Medulla oblongata (tissue), 1 donor: ENCODE data around the gene HOXD11.

Experiments
- DNase-seq: peaks from one replicate; pipeline ENCODE4 v3.0.0-alpha.2; 2015; ENCODE audit errors: extremely low spot score

HOXD11 gene

DNA sequence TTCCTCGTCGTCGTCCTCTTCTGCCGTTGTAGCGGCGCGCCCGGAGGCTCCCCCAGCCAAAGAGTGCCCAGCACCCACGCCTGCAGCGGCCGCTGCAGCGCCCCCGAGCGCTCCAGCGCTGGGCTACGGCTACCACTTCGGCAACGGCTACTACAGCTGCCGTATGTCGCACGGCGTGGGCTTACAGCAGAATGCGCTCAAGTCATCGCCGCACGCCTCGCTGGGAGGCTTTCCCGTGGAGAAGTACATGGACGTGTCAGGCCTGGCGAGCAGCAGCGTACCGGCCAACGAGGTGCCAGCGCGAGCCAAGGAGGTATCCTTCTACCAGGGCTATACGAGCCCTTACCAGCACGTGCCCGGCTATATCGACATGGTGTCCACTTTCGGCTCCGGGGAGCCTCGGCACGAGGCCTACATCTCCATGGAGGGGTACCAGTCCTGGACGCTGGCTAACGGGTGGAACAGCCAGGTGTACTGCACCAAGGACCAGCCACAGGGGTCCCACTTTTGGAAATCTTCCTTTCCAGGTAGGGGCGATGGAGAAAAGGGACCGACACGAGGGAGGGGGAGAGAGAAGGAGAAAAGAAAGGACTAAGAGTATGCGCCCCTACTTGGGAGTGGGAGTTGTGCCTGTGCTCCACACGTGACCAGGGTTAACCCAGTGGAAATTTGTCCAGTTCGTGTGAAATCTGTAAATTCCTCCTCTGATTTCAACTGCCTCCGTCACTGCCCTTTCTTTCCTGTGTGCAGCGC, 13.8 kb upstream of the HOXD11 start:
- no peak for DNase-seq

GRCh38 chr2:176093898-176094249, 13.2 kb upstream of the HOXD11 start:
- no peak for DNase-seq

- DNase-seq: no peak
These were observed 12.7 kb upstream of the HOXD11 start for GRCh38 chr2:176094349-176094748.

DNA sequence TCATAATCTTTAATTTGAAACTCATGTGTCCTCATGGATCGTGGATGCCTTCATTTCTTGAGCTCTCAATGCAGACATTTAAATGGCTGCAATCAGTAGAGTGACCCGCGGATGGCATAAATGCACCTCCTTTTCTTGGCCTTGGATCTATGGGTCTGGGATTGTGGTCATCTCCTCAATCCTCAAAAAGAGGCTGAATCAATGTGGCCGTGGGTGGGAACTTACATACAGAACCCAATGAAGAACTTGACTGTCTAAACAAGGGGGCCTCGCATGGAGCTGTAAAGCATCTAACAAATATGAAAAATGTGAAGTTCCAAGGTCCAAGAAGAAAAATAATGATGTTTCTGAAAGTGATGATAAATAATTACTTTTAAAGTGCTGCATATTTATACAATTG, 11.7 kb upstream of the HOXD11 start:
- DNase-seq: no peak

DNA sequence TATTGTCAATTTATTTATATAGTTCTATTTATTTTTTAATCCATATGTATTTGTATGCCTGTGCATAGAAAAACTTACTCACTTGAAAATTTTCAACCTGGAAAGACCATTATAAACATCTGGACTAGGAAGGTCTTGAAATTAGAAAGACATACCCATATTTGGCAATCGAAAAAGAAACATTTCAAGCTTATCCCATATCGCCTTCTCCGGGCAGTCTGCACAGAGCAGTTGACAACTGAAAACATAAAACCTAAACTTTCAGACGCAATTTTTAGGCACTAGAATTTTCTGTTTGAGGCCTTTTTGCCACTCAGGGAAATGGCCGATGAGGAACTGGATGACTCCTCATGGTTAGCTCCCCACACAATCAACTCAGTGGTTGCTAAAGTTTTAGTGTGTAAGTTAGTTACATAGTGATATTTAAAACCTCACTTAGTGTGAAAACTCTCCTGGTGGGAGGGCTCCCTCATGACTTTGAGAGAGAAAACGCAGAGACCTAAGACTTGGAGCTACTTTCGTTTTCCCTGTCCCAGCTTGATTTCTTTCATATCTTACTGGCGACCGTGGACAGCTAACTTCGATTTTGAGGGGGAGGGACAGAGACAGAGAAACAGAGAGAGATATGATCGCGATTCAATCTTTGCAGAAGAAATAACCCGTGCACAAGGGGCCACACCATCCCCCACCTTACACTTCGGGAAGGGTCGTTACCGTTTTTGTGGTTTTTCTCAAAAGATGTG, 10.7 kb upstream of the HOXD11 start:
- DNase-seq: no peak

DNA sequence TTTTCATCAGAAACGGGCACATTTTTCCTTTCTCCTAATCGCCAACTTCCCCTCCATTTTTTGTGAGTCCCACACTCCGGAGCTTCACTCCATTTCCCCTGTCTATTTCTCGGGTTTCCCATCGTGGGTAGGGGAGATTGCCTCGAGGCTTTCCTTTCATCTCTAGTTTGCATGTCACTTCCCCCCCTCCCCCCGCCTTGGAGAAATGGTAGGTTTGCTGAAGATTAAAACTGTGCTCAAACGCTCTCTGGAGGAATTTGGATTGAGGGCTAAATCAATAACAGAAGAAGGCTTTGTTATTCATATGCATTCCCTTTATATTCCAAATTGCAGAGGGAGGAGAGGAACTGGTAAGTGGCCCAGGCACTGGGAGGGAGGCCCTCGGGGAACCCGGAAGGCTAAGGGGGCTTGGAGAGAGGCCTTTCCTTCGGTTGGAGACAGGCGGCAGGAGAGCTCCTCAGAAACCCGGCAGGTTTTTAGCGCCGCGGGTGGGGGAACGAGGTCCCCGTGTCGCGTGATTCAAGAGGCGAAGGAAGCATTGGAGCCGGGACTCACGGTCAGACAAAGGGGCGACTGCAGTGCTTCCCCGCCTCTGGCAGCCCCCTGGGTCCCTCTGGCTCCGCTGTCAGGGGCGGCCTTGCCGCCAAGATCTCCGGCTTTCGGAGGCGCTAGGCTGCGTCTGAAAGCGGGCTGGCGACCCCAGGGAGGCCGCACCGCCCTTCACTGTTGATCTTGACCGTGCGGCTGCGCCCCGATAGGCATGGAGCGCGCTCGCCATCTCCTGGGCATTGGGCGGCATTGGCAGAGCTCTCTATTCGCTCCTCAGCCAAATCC, 9.9 kb upstream of the HOXD11 start:
- peak; percentile 53 for DNase-seq

DNA sequence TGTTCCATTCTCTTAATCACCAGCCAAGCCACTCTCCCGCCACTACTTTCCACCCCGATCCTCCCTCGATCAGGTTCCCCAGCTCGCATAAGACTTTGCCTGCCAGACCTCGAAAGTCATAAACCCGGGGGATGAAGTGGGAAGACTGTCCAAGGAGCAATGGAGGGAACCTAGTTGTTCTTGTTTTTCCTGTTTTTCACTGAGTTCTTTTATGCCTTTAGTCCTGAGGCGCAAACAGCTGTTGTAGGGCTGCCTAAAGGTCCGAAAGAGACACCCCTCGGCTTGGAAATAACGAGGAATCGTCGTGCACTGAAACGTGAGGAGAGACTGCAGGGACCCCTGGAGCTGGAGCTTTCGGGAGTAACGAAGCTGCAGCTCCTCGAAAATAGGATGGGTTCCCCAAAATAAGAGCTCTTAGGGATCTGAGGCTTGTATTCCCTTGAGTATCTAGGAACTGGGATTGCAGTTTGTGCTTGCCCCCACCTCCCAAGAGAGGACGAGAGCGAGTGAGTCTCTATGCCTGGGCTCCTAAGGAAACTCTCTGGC, 9.2 kb upstream of the HOXD11 start:
- no peak for DNase-seq

DNA sequence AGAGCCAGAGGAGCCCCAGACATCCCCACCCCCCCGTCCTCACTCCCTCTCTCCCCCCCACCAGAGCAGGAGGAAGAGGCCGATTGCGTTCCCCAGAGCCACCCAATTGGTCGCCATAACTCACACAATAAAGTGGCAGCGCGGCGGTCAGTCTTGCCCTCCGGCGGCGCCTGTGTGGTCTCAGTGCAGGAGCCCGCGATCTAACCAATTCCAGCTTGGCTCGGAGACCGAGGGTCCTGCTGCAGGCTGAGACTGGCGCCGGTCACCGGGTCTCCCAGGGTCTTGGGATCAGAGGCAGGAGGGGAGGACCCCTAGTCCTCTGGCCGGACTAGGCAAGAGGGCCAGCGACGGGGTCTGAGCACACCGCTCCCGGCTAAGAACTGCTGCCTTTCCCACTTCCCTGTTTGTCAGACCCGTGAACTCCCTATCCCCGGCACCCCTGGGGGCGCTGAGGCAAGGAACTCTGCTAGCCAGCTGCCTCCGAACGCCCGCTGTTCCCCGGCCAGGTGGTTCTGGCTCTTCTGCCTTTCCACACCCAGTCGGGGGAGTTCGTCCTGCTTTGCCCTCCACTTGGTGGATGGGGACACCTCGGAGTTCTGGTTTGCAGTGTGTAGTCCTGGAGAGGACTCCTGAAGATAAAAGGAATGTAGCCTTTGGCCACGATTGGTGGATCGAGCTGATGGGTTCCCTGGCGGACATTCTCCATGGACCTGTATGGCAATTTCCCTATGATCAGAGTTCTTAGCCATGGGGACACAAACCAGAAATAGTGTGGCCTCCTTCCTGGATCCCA, 8.5 kb upstream of the HOXD11 start:
- DNase-seq: no peak

DNA sequence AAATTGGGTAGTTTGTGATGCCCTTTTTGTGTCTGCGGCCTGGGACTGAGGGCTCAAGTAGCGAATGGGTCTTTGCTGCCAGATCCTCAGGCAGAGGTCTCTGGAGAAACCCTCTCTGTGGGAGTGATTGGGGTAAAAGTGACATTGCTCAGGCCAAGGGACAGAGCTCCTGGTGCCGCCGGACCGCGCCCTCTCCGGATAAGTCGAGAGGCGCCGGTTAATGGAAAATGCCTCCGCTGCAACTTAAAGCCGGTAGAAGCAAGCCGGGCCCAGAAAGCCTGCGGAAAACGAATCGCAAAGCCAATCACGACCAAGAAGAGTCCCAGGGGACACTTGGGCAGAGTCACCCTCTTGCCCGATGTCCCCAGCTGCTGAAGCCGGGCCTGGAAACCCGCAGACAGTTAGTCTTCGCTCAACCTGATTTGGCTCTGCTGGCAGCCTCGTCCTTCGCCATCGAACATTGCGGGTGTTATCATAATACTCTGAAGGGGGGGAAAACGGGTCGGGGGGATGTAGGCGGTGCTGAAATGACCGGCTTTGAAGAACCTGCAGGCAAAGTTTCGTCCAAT, 7.8 kb upstream of the HOXD11 start:
- DNase-seq: no peak

DNA sequence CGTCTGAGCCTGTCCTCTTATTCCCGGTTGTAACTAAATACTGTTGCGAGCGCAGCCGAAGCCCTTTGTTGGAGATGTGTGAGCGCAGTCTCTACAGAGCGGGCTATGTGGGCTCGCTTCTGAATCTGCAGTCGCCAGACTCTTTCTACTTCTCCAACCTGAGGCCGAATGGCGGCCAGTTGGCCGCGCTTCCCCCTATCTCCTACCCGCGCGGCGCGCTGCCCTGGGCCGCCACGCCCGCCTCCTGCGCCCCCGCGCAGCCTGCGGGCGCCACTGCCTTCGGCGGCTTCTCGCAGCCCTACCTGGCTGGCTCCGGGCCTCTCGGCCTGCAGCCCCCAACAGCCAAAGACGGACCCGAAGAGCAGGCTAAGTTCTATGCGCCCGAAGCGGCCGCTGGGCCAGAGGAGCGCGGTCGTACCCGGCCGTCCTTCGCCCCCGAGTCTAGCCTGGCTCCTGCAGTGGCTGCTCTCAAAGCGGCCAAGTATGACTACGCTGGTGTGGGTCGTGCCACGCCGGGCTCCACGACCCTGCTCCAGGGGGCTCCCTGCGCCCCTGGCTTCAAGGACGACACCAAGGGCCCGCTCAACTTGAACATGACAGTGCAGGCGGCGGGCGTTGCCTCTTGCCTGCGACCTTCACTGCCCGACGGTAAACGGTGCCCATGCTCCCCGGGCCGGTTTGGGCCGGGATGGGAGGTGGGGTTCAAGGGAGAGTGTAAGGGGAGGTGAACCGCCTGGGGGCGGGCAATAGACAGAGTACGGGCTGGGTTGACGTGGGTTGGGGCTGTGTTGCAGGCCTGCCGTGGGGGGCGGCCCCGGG, 7.1 kb upstream of the HOXD11 start, which contains the start of gene HOXD12:
HOXD12 (plus strand) TSS at position 68 of the 819 bp plus-strand sequence; CDS start at position 75, 7 bp downstream.
- no peak for DNase-seq

DNA sequence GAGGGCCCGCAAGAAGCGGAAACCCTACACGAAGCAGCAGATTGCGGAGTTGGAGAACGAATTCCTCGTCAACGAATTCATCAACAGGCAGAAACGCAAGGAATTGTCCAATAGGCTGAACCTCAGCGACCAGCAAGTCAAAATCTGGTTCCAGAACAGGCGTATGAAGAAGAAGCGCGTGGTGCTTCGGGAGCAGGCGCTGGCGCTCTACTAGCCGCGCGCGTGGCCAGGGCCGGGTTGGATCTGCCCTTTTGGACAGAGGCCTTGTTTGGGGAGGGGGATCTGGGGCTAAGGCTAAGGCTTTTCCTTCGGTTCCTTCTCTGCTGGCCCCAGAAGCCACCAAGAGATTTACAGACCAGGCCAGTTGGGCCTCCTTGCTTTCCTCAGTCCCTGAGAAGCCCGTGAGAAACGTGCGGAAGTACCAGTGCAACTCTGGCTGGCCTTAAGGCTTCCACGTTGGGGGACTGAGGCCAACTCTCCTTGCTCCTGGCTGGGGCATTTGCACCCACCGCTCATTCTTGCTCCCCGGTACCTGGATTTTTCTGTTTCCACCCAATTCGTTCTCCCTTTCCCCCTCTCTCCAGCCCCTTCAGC, 6.4 kb upstream of the HOXD11 start:
- no peak for DNase-seq

DNA sequence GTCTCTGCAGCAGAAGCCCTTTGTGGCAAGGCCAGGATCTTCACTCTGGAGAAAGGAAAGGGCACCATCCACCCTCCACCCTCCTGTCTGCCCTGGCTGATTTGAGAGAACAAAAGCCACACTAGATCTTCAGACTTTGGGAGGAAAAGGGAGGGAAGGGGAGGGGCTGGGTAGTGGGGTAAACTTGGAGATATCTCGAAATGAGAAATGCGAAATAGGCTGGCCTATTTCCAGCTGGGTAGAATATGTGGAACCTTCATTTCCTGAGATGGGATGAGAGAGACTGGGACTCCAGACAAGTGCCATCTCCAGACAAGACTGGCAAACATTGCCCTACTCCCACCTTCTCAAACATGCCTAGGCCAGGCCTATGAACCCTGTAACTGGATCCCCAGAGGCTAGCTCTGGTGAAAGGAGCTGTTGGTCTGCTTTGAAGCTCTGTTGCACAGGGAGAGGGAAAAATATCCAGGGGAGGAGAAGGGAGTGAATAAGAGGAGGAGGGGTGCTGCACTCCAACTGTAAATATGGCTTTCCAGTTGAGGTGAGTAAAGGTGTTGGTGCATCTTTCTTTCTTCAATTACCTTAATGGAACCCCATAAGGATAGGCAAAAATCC, 5.8 kb upstream of the HOXD11 start:
- no peak for DNase-seq

GRCh38 chr2:176101842-176102241, 5.2 kb upstream of the HOXD11 start:
- no peak for DNase-seq

DNA sequence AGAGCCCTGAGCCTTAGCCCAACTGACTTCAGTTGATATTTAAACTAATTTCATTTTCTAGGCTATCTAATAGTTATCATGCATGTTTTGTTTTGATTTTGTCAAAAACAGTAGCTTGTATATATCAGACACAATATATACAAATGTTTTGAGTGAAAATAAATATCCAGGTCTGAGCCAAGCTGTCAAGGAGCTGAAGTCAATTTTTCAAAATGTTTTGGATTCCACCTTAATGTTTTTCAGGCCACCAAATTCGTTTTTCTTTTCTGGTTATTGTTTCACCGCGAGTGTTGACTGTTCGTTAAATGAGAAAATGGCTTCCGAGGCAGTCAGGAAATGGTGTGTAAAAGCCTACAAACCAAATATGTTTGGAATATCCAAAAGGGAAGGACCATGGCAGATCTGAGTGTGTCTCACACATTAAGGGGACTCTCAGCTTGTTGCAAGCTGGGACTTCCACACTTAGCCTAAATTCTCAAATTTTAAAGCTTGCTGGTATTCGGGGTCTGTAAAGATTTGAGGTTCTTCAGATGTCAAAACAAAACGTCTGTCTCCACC, 4.7 kb upstream of the HOXD11 start:
- DNase-seq: no peak

DNA sequence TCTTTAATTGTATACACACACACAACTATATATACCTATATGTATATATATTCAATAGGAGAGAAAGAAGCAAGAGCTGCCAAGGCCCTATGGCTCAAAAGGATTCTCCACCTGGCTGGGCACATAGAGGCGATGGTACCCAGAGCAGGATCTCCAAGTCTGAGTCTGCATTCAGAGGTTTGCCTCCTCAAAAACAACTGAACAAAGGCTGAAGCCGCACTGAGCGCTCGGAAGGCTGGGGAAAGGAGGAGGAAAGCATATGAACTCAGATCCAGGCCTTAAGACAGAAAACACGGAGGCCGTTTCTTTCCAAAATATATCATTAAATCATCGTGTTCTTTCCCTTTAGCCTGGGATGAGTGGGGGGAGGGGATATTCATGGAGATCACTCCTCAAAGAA, 3.9 kb upstream of the HOXD11 start:
- no peak for DNase-seq

- DNase-seq: no peak
These were observed 3.3 kb upstream of the HOXD11 start for GRCh38 chr2:176103742-176104315.

DNA sequence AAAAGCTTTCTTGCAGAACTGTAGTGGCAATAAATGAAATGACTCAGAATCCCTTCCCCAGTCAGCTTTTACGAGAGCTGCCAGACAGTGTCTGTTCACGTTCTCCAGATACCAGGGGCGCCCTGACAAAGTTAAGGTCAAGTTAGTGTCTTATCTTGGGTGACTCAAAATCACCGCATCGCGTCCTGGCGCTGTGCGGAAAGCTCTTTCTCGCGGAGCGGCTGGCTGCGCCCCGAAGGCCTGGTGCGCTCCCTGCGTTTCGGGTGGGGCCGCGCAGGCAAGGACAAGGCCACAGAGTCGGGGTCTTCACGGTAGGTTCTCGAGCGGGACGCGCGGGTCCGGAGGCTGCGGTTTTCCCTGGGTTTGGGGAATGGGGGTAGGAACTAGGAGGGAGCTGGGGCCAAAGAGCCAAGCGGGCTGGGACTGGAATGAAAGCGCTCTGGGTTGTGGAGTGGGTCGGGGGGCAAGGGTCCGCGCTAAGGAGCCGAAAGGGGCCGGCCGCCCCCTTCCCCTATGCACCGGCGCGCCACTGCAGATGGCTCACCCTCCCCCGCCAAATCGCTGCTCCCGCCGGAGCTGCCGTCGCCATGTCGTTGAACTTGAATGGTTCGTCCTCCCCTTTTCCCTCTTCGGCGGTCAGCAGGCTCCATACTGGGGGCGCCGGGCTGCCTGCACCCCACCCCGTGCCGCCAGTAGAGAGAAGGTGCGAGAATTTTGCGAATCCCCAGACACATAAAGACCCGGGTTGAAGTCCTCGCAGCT, 2.6 kb upstream of the HOXD11 start:
- no peak for DNase-seq
